K562 (cell line): ENCODE data around the gene ALOXE3. TPM values are rescaled to one million over a fixed set of nuclear protein-coding genes. Genes with fewer than 3 reads are reported as not detected.

Experiments
- ATF6 ChIP-seq: sonication (generic); formaldehyde crosslinking; IDR thresholded peaks from 2 replicates; pipeline ENCODE4 v1.4.0; 2020; ENCODE audit warnings: mild to moderate bottlenecking, missing genetic modification reagents
- BMI1 ChIP-seq: fragments of 150-350 bp; IDR thresholded peaks from 2 replicates; pipeline ENCODE4 v1.6.1; 2014; ENCODE audit warnings: low read length
- ELF1 ChIP-seq: fragments of 200-800 bp; sonication (Bioruptor generic); IDR thresholded peaks from 2 replicates; pipeline ENCODE4 v1.6.1; 2016; ENCODE audit warnings: missing genetic modification characterization, missing compliant biosample characterization
- FOXK2 ChIP-seq, 2 experiments: fragments of 450-650 bp; IDR thresholded peaks in 1 of 2; conservative IDR thresholded peaks in 1 of 2; 2 replicates each; pipeline ENCODE4 v1.6.1; 2016; ENCODE audit warnings: low read depth in 2 of 2, mild to moderate bottlenecking in 1 of 2
- MEIS2 ChIP-seq: fragments of 450-650 bp; IDR thresholded peaks from 2 replicates; pipeline ENCODE4 v1.6.1; 2014; ENCODE audit warnings: mild to moderate bottlenecking; ENCODE audit not compliant: partially characterized antibody
- MTA2 ChIP-seq: fragments of 450-650 bp; IDR thresholded peaks from 2 replicates; pipeline ENCODE4 v1.6.1; 2016; ENCODE audit warnings: low read depth
- RBM17 ChIP-seq: fragments of 200-400 bp; formaldehyde crosslinking; IDR thresholded peaks from 2 replicates; pipeline ENCODE4 v1.6.1; 2017; ENCODE audit warnings: low read depth, mild to moderate bottlenecking, low read length, borderline replicate concordance
- SOX6 ChIP-seq: fragments of 450-650 bp; IDR thresholded peaks from 2 replicates; pipeline ENCODE4 v1.6.1; 2014; ENCODE audit warnings: mild to moderate bottlenecking
- SRSF1 ChIP-seq: fragments of 200-400 bp; formaldehyde crosslinking; IDR thresholded peaks from 2 replicates; pipeline ENCODE4 v1.6.1; 2017; ENCODE audit warnings: mild to moderate bottlenecking, low read depth, low read length, moderate library complexity
- TCF15 ChIP-seq: fragments of 250-450 bp; sonication (Bioruptor Pico); IDR thresholded peaks from 2 replicates; pipeline ENCODE4 v1.8.0; 2022; ENCODE audit warnings: moderate library complexity, mild to moderate bottlenecking, inconsistent platforms
- TCF7L2 ChIP-seq: fragments of 150-350 bp; IDR thresholded peaks from 2 replicates; pipeline ENCODE4 v1.6.1; 2016; ENCODE audit warnings: low read depth, mild to moderate bottlenecking, low read length, moderate library complexity
- THRB ChIP-seq: fragments of 450-650 bp; formaldehyde crosslinking; conservative IDR thresholded peaks from 2 replicates; pipeline ENCODE4 v1.4.0; 2022; ENCODE audit warnings: mild to moderate bottlenecking, missing genetic modification characterization
- ZFP1 ChIP-seq: fragments of 450-650 bp; formaldehyde crosslinking; IDR thresholded peaks from 2 replicates; pipeline ENCODE4 v1.4.0; 2020; ENCODE audit warnings: mild to moderate bottlenecking, mixed read lengths
- ZKSCAN3 ChIP-seq: fragments of 250-450 bp; sonication (Bioruptor Pico); IDR thresholded peaks from 2 replicates; pipeline ENCODE4 v1.4.0; 2020
- ZNF224 ChIP-seq: sonication (generic); formaldehyde crosslinking; IDR thresholded peaks from 2 replicates; pipeline ENCODE4 v1.8.0; 2022; ENCODE audit warnings: mild to moderate bottlenecking, missing genetic modification reagents
- ZNF253 ChIP-seq: fragments of 250-450 bp; sonication (Bioruptor Pico); conservative IDR thresholded peaks from 2 replicates; pipeline ENCODE4 v1.6.1; 2021; ENCODE audit warnings: mild to moderate bottlenecking
- ZNF263 ChIP-seq: sonication (generic); formaldehyde crosslinking; IDR thresholded peaks from 2 replicates; pipeline ENCODE4 v1.8.0; 2022; ENCODE audit warnings: mild to moderate bottlenecking, missing genetic modification reagents, borderline replicate concordance
- ZNF592 ChIP-seq: fragments of 450-650 bp; IDR thresholded peaks from 2 replicates; pipeline ENCODE4 v1.6.1; 2017; ENCODE audit warnings: antibody characterized with exemption, mild to moderate bottlenecking
- polyA plus RNA-seq, 8 experiments: library from polyadenylated mRNA; depleted of rRNA in 4 of 8; stranded (reverse) in 5 of 8; unstranded in 3 of 8; fragments of >200 nt; fragmentation: Nextera tagmentation in 2 of 8; fragmentation: Illumina TruSeq in 1 of 8; extraction: Ambion mirVana in 2 of 8; extraction: Trizol in 1 of 8; gene quantifications; 2 replicates each; pipeline versions ENCODE4 v1.2.1 to v1.2.3, GENCODE V29; 2011 to 2014; ENCODE audit warnings: inconsistent platforms in 1 of 8, missing spikeins in 1 of 8
- total RNA-seq, 7 experiments: library from RNA; depleted of rRNA in 6 of 7; stranded (reverse); fragments of >200 nt in 6 of 7; fragmentation: Illumina TruSeq in 2 of 7; extraction: Trizol in 2 of 7; gene quantifications; 2 replicates each; pipeline versions ENCODE4 v1.2.1 to v1.2.3, GENCODE V29; 2011 to 2021; ENCODE audit warnings: low replicate concordance in 1 of 7

The ALOXE3 gene
- total and polyA plus RNA-seq, 9 of the 15 experiments (the other 6 are each of a cell fraction or from before 2014, with no cell fraction given): 0.04 TPM; not detected in 8

GRCh38 chr17:8151120-8151640 lies 32.9 kb upstream of the ALOXE3 start (continued):
- TF ChIP-seq FOXK2 (conservative IDR thresholded peaks at IDR 0.05 in 1 of 2, IDR thresholded peaks at IDR 0.05 in 1 of 2; ENCODE audit: low read depth in 2 of 2) (no peak), MTA2 (no peak), SOX6 (no peak), ZKSCAN3 (CRISPR knock-in tag) (no peak), ZNF263 (CRISPR knock-in tag) (0 out of 2 replicates have a peak, but pooled peaks have one; percentile 17), ZFP1 (CRISPR knock-in tag) (no peak), ZNF592 (no peak), THRB (no peak), SRSF1 (no peak), ATF6 (CRISPR knock-in tag) (no peak), RBM17 (no peak), ZNF253 (CRISPR knock-in tag) (no peak), ZNF224 (CRISPR knock-in tag) (no peak), BMI1 (0 out of 2 replicates have a peak, but pooled peaks have one; percentile 55), ELF1 (tag) (no peak; the same call in 1 of the 2 replicates), TCF15 (CRISPR knock-in tag) (no peak), MEIS2 (peak; percentile 70), TCF7L2 (no peak)
